ENCODE data around the gene FAM184A.

The FAM184A gene

DNA sequence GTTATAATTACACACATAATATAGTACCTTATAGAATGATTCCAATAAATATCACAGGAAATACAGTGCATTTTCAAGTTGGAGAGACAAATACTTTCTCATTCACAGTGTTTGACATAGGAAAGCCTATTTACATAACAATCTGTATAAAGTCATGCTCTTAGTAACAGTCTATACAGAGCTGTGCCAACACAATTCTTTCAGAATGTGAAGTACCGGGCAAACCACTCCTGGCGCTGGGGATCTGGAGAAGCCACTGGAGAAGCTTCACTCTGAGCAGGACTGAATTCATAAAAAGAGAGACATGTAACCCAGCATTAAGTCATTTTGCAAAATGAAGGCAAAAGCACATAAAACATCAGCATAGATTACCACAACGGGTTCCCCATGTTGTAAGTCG lies 118.6 kb downstream of the FAM184A start:
- DNase-seq (ENCODE audit: extremely low read depth, low read depth) = no peak

DNA sequence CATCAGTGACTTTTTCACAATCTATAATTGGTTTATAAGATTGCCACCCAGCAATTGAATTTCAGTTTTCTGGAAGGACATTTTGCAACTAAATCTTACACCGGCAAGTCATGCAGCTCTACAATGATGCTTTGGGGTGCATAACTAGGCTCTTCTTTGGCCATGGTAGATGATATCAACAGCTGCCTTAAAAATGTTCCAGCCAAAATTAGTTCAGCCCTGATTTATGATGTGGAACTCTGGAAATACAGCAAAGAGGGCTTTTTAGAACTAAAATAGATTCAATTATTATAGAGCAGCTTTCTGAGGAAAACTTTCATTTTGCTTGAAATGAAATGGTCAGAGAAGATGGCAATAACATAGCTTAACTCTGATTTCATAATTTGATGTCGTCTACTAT lies 125.1 kb downstream of the FAM184A start:
- H3K4me3 ChIP-seq (replicated peaks; ENCODE audit: low read depth, low read length) = no peak overlapping the region
- DNase-seq (ENCODE audit: extremely low read depth, low read depth) = no peak
- TF ChIP-seq, protein P1, sequence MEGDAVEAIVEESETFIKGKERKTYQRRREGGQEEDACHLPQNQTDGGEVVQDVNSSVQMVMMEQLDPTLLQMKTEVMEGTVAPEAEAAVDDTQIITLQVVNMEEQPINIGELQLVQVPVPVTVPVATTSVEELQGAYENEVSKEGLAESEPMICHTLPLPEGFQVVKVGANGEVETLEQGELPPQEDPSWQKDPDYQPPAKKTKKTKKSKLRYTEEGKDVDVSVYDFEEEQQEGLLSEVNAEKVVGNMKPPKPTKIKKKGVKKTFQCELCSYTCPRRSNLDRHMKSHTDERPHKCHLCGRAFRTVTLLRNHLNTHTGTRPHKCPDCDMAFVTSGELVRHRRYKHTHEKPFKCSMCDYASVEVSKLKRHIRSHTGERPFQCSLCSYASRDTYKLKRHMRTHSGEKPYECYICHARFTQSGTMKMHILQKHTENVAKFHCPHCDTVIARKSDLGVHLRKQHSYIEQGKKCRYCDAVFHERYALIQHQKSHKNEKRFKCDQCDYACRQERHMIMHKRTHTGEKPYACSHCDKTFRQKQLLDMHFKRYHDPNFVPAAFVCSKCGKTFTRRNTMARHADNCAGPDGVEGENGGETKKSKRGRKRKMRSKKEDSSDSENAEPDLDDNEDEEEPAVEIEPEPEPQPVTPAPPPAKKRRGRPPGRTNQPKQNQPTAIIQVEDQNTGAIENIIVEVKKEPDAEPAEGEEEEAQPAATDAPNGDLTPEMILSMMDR (IDR thresholded peaks at IDR 0.05; ENCODE audit: low read depth, low read length, missing control alignments) = no peak

More for the DNA sequence above, 118.6 kb downstream of the FAM184A start:
- TF ChIP-seq, protein P1 (IDR thresholded peaks at IDR 0.05; ENCODE audit: low read depth, low read length, missing control alignments) = no peak
- no peak overlapping the region for H3K4me3 ChIP-seq (replicated peaks; ENCODE audit: low read depth, low read length)

DNA sequence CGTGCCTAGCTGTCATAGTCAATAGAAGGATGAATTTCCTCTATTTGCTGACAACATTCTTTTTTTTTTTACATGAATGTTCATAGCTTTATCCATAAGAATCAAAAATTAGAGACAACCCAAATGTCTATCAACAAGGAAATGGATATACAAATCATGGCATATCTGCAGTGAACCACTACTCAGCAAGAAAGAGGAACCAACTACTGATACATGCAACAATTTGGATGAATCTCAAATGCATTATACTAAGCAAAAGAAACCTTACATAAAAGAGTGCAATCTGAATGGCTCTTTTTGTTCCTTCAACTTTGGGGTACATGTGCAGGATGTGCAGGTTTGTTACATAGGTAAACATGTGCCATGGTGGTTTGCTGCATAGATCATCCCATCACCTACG lies 125.8 kb downstream of the FAM184A start:
- DNase-seq (ENCODE audit: extremely low read depth, low read depth) = no peak
- TF ChIP-seq, protein P1 (IDR thresholded peaks at IDR 0.05; ENCODE audit: low read depth, low read length, missing control alignments) = no peak

DNA sequence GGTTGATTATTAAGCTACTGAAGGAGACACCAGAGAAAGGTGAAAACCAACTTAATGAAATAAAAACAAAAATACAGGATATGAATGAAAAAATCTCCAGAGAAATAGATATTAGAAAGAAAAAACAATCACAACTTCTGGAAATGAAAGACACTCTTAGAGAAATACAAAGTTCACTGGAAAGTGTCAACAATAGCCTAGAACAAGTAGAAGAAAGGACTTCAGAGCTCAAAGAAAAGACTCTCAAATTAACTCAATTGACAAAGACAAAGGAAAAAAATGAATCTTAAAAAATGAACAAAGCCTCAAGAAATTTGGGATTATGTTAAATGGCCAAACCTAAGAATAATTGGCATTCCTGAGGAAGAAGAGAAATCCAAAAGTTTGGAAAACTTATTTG lies 133.2 kb downstream of the FAM184A start:
- DNase-seq (ENCODE audit: extremely low read depth, low read depth) = no peak
- TF ChIP-seq, protein P1 (IDR thresholded peaks at IDR 0.05; ENCODE audit: low read depth, low read length, missing control alignments) = no peak
- H3K4me3 ChIP-seq (replicated peaks; ENCODE audit: low read depth, low read length) = no peak overlapping the region

More for the DNA sequence above, 125.8 kb downstream of the FAM184A start:
- no peak overlapping the region for H3K4me3 ChIP-seq (replicated peaks; ENCODE audit: low read depth, low read length)

DNA sequence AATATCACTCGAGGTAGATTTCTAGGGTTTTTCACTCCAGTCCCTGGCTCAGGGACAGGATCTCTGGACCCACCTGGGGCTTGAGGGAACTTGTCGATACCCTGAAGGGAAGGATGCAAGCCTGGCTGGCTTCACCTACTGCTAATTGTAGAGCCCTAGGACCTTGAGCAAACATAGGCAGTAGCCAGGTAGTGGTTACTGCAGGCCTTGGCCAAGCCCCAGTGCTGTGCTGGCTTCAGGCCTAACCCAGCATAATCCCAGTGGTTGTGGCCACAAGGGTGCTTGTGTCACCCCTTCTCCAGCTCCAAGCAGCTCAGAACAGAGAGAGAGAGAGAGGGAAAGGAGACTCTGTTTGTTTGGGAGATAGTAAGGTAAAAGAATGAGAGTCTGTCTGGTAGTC lies 137.7 kb downstream of the FAM184A start:
- TF ChIP-seq, protein P1 (IDR thresholded peaks at IDR 0.05; ENCODE audit: low read depth, low read length, missing control alignments) = no peak
- DNase-seq (ENCODE audit: extremely low read depth, low read depth) = no peak
- H3K4me3 ChIP-seq (replicated peaks; ENCODE audit: low read depth, low read length) = no peak overlapping the region

DNA sequence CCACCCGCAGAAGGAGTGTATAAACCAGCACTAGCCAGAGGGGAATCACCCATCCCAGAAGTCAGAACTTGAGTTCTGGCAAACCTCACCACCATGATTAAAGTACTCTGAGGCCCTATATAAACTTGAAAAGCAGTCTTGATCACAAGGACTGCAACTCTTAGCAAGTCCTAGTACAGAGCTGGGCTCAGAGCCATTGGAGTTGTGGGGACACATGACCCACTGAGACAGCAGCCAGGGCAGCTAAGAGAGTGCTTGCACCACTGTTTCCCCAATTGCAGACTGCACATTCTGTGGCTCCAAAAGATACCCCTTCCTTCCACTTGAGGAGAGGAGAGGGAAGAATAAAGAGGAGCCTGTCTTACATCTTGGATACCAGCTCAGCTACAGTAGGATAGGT lies 138.8 kb downstream of the FAM184A start:
- TF ChIP-seq, protein P1 (IDR thresholded peaks at IDR 0.05; ENCODE audit: low read depth, low read length, missing control alignments) = no peak
- H3K4me3 ChIP-seq (replicated peaks; ENCODE audit: low read depth, low read length) = no peak overlapping the region
- no peak for DNase-seq (ENCODE audit: extremely low read depth, low read depth)

DNA sequence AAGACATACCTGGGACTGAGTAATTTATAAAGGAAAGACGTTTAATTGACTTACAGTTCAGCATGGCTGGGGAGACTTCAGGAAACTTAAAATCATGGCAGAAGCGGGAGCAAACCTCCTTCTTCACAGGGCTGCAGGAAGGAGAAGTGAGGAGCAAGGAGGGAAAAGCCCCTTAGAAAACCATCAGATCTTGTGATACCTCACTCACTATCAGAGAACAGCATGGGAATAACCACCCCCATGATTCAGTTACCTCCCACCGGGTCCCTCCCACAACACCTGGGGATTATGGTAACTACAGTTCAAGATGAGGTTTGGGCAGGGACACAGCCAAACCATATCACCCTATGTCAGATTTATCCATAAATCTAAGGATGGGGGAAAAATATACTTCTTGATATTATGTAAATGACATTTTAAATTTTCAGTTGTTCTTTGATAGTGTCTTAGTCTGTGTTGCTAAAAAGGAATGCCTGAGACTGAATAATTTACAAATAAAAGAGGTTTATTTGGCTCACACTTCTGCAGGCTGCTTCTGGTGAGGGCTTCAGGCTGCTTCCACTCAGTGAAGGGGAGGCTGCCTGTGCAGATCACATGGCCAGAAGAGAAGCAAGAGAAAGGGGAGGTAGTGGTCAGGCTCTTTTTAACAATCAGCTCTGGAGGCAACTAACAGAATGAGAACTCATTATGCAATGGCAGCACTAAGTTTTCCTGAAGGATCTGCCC lies 142.3 kb downstream of the FAM184A start:
- TF ChIP-seq, protein P1 (IDR thresholded peaks at IDR 0.05; ENCODE audit: low read depth, low read length, missing control alignments) = no peak
- no peak overlapping the region for H3K4me3 ChIP-seq (replicated peaks; ENCODE audit: low read depth, low read length)
- no peak for DNase-seq (ENCODE audit: extremely low read depth, low read depth)

All from HFF-Myc (cell line).